HG03558 (cell line): ENCODE measurements around the gene CLDN22.

Experiments used
- ATAC-seq: cut with Tn5 transposase; IDR thresholded peaks from one replicate; pipeline ENCODE4 v1.9.1; 2021; ENCODE audit warnings: moderate number of reproducible peaks; ENCODE audit not compliant: unreplicated experiment; ENCODE audit errors: extremely low read depth

Gene CLDN22

GRCh38 chr4:183320211-183321059 lies at the start of gene CLDN22:
CLDN22 (minus strand) TSS chr4:183320276; CDS start chr4:183320218, 58 bp downstream.
- no peak for ATAC-seq

GRCh38 chr4:183369073-183369472 lies 49.0 kb upstream of the CLDN22 start:
- ATAC-seq, result no peak

- ATAC-seq, result no peak
Measured at GRCh38 chr4:183366206-183366835, 46.2 kb upstream of the CLDN22 start.

GRCh38 chr4:183364025-183364424 lies 43.9 kb upstream of the CLDN22 start:
- ATAC-seq, result no peak

GRCh38 chr4:183362916-183363542 lies 43.0 kb upstream of the CLDN22 start:
- no peak for ATAC-seq

GRCh38 chr4:183362036-183362435 lies 42.0 kb upstream of the CLDN22 start:
- no peak for ATAC-seq

GRCh38 chr4:183360161-183360919 lies 40.3 kb upstream of the CLDN22 start:
- ATAC-seq, result no peak

- ATAC-seq, result no peak
Measured at GRCh38 chr4:183358215-183358755, 38.2 kb upstream of the CLDN22 start.

- no peak for ATAC-seq
Measured at GRCh38 chr4:183356931-183357675, 37.0 kb upstream of the CLDN22 start.

- ATAC-seq, result no peak
Measured at GRCh38 chr4:183356173-183356830, 36.2 kb upstream of the CLDN22 start.

GRCh38 chr4:183355405-183355804 lies 35.3 kb upstream of the CLDN22 start:
- ATAC-seq, result no peak

GRCh38 chr4:183354219-183354618 lies 34.1 kb upstream of the CLDN22 start:
- no peak for ATAC-seq

GRCh38 chr4:183353557-183353956 lies 33.5 kb upstream of the CLDN22 start:
- no peak for ATAC-seq

- no peak for ATAC-seq
Measured at GRCh38 chr4:183352546-183352945, 32.5 kb upstream of the CLDN22 start.

GRCh38 chr4:183350317-183351071 lies 30.4 kb upstream of the CLDN22 start:
- ATAC-seq, result no peak

GRCh38 chr4:183349673-183350072 lies 29.6 kb upstream of the CLDN22 start:
- no peak for ATAC-seq

- no peak for ATAC-seq
Measured at GRCh38 chr4:183348706-183349659, 28.9 kb upstream of the CLDN22 start.
